Head of caudate nucleus (tissue), 42 donors: Measurements from ENCODE around the gene LAMB3.

ENCODE experiments used
- DNase-seq, 42 donors: peaks; one replicate each; pipeline versions ENCODE4 v3.0.0 to v3.0.0-alpha.2; 2020 to 2021; ENCODE audit warnings: mixed read lengths in 7 of 42
- intact Hi-C: fragments of 100-400 bp; cut with DNase I; formaldehyde crosslinking; loops from one replicate; pipeline ENCODE4 v1.15.0; 2022

Gene LAMB3

DNA sequence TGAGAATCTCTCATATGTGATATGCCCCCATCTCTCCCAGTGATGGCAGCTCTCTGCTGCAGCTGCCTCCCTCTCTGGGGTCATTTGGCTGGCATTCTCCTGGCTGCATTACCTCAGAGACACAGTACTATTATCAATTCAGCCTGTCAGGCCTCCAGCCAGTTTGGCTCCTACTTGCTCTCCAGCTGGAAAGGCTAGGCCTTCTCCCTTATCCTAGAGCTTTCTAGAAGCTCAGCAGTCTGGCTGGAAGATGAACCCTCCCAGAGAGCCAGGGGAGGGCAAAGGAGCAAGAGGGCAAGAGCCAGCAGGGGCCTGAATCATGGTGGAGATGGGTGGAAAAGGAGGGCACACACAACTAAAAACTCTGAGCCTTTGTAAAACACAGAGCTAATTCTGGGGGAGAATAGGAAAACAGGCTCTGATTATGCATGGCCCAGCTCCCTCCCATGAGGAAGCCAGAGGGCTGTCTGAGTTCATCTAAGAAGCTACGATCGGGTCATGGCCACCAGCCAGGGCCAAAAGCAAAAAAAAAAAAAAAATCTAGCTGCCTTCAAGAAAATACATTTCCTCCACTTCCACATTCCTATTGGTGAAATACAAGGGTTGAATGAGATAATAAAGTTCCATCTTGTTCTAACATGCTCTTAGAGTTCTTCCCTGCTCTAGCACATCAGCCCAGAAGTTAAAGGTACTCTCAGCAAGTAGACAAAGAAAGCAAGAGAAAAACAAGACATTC, 8.8 kb downstream of the LAMB3 start:
- intact Hi-C loops: loop anchor here (5.0 kb wide), 1 partner anchor 49 kb away; no protein-coding TSS in a partner anchor
- peak; percentile 56 to 95 (median 80) for DNase-seq

DNA sequence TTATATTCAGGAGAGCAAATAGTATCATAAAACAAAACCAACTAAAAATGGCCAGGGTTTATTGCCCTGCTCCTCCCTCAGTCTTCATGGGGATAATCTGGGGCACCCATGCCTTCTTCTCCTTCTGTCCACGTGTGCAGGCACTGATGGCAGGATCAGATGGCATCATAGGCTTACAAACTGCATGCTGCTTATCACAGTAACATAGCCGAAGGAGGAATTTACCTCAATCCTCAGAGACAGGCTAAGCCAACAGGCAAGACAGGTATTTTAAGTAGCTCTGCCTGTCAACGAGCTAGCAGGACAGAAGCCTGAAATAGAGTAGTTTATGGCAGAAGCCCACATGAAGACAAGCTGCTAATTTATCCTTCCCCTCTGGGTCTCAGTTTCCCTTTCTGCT, 9.4 kb downstream of the LAMB3 start:
- intact Hi-C loops: loop anchor here (5.0 kb wide), 1 partner anchor 49 kb away; no protein-coding TSS in a partner anchor

DNA sequence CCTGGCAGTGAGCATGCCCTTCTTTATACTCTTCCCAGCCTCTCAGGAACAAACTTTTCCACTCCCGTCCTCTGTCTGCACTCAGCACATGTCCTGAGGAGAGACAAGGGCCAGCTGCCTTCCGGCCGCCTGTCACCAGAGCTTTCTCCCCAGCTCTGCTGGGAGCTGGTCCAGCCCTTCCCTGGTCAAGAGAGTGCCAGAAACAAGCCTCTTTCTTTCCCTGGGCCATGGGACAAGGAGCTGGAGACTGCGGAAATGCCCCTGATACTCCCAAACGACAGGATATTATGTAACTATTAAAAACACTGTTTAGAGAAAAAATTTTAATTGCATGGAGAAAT, 10.4 kb downstream of the LAMB3 start:
- DNase-seq: peak; percentile 51 to 93 (median 84)
- intact Hi-C loops: loop anchor here (5.0 kb wide), 1 partner anchor 50 kb away; no protein-coding TSS in a partner anchor

More for the DNA sequence above, 9.4 kb downstream of the LAMB3 start:
- no peak for DNase-seq

DNA sequence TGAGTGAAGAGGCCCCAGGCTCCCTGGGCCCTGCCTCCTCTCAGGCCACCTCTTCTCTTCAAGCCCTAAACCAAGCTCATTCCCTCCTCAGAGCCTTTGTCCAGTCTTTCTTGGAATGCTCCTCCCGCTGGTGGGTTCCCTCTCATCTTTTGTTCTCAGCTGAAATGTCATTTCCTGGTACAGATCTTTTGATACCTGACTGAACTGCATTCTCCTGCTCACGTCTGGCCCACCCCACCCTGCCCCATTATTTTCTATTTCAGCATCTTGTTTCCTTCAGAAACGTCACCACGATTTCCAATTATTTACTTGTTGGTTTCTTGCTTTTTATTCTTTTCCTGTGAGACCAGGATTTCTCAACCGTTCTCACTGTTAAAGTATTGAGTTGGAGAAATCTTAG, 16.4 kb downstream of the LAMB3 start:
- intact Hi-C loops: no loop called here
- no peak for DNase-seq

DNA sequence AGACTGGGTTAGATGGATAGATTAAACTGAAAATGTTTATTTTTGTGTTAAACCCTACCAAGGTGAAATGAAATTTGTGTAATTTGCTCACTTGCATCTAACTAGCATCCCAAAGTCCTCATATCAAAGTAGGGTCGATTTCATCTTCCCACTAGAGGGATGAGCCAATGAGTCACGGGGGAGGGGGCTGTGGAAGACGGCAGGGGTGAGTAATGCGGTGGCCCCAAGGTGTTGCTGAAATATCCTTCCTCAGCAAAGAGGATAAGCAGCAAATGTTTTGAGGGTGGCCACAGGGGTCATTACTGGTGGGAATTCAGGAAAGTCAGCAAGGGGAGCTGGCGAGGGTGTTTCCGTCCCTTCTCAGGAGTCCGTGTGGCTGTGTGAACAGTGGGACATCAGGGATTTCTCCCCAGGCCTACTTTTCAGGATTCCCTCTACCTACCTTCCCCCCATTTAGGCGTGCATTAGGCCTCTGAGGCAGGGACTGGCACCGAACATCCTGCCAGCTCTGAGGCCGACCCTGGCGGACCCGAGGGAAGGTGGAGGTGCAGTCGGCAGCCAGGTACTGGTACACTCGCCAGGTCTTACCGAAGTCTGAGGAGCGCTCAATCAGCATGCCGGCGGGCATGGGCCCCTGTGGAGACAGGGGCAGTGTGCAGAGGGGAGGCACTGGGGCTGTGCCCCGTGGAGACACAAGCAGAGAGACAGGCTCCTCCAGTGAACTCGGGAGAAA, 18.1 kb downstream of the LAMB3 start:
- no peak for DNase-seq
- intact Hi-C loops: no loop called here

DNA sequence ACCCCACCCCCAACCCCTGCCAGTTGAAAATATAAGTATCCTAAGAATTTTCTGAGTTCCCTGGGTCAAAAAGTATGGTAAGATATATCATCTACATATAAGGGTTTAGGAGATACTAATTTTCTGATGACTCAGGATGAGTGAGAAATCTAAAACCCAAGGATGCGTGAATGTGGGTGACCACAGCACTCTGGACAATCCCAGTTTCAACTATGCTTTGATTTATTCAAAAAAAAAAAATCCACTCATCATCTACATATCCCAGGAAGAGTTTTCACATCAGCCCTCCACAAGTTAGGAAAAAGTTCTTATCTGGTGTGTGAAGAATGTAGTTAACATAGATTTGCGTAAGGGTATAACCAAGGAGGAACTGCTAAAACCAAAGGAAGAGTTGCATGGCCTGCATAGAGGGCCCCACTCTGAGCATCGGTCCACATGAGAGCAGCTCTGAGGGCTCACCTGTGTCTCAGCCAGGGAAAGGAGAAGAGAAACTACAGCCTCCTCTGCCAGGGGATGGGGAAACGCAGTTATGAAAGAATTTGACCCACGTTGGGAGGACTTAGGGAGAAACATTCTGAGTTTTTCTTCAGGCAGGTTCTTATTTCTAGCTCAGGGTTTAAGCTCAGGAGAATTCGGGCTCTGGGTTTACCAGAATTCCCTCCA, 18.8 kb downstream of the LAMB3 start:
- intact Hi-C loops: no loop called here
- DNase-seq: no peak

DNA sequence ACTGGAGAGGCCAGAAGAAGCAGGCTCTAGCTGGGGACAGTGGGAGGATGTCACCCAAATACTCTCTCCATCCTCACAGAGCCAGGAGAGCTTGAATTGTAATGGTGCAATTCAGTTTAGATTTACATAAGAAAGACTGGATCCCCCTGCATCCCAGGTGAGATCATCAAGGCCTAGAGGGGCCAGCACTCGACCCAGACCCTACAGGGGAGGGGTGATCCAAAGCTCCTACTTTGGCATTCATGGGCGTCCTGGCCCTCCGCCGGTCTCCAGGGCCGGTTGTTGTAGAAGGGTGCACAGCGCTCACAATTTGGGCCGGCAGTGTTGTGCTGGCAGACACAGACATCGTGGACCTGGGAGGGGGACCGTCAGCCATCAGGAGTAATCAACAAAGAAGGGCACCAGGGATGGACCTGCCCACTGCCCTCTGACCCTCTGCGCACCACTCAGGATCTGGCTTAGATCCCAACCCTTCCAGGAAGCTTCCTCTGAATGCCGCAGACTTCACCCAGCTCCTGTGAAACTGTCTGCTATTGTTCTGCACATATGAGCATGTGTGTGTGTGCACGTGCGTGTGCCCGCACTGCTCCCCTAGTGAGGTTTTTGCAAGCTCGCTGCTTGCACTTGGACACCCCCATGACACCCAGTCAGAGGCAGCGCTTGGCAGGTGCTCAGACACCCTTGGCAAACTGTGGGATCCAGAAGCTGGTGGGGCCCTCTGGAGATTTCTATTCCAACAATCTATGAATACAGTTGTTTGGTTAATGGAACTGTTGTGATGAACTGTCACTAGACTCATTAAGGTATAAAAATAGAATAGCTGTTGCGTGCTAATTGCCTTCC, 21.6 kb downstream of the LAMB3 start:
- intact Hi-C loops: no loop called here
- peak in 2 of 42 donors; percentile 21 to 41 for DNase-seq

DNA sequence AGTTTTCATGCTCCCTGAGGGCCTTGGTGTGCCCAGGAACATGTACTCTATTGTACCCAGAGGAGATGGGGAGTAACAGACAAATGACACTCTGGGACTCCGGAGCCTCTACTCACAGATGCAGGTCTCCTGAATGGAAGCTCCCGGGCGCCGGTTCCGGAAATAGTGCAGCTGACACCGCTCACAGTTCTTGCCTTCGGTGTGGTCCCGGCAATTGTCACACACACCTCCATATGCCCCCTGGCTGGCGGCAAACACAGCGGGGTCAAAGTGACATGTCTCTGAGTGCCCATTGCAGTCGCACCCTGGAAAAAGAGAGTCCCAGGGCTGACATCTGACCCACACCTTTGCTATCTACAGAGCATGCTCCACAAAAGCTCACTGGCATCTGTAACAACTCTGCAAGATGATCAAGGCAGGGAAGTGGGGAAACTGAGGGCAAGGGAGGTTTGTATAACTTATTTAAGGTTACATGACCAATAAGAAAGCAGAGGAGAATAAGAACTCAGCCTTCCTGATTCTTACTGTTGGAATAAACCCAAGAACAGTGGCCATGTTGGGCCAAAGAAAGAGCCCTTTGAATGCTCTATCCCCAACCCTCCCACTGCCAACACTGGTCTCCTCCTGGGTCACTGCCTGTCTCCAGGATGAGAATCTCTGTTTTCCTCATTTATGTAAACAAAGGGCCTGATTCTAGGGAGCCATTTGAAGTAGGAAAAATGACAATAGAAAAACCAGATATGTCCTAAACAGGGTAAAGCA, 22.4 kb downstream of the LAMB3 start:
- peak in 25 of 42 donors; percentile 19 to 80 (median 60) for DNase-seq
- intact Hi-C loops: loop anchor here (5.0 kb wide), 1 partner anchor 53 kb away; no protein-coding TSS in a partner anchor

DNA sequence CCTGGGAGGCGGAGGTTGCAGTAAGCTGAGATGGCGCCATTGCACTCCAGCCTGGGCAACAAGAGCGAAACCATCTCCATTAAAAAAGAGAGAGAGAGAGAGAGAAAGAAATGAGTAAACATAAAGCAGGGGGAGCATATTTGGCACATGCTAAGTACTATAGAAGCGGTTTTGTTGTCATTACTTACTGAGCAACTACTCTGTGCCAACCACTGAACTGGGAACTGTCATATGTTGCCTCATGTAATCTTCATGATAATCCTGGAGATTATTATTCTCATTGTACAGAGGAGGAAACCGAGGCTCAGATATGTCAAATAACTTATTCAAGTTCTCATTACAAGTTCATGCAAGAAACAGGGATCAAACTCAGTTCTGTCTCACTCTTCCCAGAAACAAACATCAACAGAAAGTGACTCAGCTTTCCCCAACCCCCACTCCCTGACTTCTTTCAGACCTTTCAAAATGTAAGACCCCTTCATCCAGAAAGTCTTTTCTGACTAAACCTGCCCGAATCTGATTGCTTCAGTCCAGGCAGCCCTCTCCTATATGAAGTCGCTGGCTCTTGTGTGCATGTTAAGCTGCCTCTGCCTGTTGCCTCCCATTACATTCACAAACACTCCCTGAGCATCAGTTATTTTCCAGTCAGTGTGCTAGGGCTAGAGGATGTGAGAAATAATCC, 23.5 kb downstream of the LAMB3 start:
- intact Hi-C loops: loop anchor here (5.0 kb wide), 1 partner anchor 51 kb away; no protein-coding TSS in a partner anchor
- no peak for DNase-seq

DNA sequence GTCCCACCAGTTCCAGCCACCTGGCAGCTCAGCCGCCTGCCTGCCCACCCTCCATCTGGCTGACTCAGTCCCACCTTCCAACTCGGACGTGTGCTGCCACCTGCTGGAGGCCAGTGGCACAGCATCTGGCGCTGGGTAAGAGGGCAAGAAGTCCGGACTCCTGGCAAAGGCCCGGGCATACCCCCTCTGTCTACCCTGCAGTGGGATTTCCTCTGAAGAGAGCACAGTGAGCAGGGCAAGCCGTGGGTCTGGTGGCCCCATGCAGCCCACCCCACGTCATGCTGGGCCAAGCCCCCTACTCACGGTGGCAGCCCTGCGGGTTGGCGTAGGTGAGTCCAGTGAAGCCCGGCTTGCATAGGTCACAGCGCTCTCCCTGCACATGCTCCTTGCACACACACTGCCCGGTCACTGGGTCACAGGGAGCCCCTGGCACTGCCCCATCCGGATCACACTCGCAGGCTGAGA, 24.5 kb downstream of the LAMB3 start:
- DNase-seq: peak; percentile 65 to 95 (median 88)
- intact Hi-C loops: loop anchor here (2.0 to 5.0 kb wide), 2 partner anchors 27 to 50 kb away; no protein-coding TSS in a partner anchor

DNA sequence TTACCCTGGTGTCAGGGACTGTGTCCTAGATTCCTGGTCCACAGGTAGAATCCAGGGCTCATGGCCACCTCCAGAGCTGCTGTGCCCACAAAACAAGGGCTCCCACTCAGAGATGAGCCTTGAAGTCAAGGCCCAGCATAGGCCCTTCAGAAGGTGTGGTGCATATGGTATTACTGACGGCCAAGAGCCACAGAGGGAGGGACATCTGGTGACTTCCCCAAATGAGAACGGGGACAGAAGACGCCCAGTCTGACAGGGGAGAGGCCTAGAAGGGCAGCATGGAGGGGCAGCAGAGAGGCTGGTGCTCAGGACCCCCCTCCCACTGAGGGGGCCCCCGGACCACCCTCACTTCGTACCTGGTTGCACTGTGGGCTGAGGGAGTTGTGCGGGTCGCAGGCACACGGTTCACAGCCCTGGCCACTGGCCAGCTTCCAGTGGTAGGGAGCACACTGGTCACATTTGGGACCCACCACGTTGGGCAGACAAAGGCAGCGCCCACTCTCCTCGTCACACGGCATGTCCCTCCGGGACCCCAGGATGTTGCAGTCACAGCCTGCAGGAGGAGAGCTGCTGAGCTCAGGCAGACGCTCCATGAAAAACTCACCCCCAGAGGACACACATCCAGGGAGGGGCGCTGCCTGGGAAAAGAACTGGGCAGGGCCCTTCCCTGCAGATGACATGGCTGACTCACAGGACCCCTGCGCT, 25.0 kb downstream of the LAMB3 start:
- peak in 1 of 42 donors; percentile 18 for DNase-seq
- intact Hi-C loops: loop anchor here (2.0 to 5.0 kb wide), 2 partner anchors 26 to 50 kb away; no protein-coding TSS in a partner anchor

DNA sequence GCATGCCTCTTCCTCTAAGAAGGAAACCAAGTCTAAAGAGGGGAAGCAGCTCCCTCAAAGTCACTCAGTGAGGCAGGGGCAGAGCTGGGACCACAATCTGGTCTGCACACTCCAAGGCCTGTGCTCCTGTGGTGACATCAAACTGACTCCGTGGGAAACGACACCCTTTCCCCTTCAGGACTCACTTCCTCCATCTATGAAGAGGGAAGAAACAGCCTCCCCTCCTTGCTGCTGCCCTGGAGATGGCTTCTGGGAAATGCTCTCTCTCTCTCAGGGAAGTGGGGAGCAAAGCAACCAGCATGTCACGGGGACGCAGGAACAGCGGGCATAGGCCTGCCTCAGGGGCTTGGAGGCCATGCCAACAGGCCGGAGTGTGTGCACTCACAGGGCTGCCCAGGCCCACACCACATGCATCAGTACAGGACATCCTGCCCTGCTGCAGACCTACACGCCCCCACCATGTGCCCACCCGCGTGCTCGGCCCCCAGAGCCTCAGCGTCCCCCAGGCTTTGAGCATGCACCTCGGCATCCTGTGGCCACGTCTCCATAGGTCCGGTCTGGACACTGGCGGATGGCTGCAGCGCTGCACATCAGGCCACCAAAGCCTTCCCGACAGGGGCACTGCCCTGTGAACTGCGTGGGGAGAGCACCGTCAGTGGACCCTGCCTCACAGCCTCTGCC, 25.7 kb downstream of the LAMB3 start:
- intact Hi-C loops: loop anchor here (2.0 to 5.0 kb wide), 2 partner anchors 26 to 49 kb away; no protein-coding TSS in a partner anchor
- DNase-seq: no peak

DNA sequence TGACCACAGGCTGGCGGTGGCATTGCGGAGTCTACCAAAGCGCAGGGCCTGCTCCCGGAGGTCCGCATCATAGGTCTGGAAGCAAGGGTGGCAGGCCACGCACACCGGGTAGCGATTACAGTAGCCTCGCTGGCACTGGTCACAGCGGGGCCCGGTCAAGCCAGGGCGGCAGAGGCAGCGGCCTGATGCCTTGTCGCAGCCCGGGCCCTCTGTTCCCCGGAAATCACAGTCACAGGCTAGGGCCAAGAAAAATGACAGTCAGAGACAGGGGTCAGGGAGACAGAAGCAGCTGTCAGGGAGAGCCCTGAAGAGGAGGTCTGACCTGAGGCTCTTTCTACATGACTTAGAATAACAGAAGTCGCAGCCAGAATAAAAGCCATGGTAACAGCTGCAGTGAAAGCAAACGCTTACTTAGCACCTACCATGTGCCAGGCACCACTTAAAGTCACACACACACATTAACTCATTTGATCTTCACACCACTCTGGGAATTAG, 26.4 kb downstream of the LAMB3 start:
- intact Hi-C loops: loop anchor here (2.0 to 5.0 kb wide), 2 partner anchors 25 to 49 kb away; no protein-coding TSS in a partner anchor

DNA sequence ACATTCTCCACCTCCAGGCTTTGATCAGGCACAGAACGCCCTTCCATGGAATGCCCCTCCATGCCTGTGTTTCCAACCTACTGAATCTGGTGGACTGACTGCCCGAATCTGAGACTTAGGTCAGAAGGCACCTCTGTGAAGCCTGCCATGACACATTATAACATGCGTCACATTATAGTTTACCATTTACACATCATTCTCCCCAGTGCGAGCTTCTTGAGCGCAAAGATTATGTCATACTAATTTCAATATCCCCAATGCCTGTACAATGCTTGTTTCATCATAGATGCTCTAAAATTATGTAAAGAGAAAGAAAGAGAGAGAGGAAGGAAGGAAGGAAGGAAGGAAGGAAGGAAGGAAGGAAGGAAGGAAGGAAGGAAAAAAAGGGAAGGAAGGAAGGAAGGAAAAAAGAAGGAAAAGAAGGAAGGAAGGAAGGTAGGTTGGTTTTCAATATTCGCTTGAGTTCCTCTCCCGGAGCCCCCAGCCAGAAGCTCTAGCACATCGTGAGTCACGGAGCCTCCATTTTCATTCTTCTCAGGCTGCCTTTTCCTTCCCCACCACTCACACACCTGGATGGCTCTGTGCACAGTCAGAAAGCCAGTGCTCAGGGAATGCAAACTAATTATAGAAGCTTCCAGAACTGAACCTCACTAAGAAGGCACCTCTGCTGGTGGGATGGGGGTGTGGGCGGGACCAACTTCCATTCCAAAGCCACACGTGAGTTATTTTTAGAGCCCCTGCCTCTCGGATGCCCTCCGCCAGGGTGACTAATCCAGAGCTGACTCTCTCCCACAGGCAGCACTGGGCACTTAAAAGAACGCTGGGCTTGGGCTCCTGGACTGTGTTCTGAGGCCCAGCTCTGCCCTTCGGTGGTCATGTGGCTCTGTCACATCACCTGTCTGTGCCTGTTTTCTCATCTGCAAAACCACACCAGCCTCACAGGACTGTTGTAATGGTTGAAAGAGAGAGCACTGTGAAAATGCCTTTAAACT, 27.4 kb downstream of the LAMB3 start:
- intact Hi-C loops: loop anchor here (5.0 kb wide), 1 partner anchor 48 kb away; no protein-coding TSS in a partner anchor
- DNase-seq: peak in 7 of 42 donors; percentile 22 to 55 (median 36)

More for the DNA sequence above, 26.4 kb downstream of the LAMB3 start:
- DNase-seq: peak in 1 of 42 donors; percentile 25
